ENCODE measurements around the gene GSTM4.

Gene GSTM4

DNA sequence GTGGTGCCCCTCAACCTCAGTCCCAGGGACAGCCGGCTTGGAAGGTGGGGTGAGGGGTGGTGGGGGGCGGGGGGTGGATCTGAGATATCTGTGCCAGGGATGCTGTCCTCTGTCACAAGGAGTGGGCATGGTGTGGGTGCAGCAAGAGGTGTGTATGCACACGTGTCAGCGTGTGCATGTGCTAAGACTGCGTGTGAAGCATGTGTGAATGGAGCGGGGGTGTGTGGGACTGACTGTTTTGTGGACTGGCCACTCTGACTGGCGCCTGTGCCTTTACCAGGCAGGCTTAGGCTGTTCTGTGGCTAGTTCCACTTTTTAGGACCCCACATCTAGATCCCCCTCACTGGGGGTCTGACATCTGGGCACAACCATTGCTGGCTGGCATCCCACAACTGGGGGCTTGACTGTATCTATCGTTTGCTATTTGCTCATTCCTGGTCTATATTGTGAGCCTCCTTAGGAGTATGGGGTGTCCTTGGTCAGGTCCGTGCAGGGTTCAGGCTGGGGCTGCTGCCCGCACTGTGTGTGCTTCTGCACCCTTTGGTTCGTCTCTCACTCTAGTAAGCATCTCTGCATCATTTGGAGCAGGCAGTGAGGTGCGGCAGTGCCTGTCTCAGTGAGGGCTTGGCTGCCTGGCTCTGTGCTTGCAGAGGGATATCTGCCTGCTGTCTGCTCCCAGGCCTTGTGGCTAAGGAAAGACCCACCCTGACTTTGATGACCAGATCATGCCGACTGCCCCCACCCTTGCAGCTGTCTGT, 34.3 kb upstream of the GSTM4 start:
- no peak for TF ChIP-seq CTCF (IDR thresholded peaks at IDR 0.05; ENCODE audit: low read depth, low read length)
- no peak for DNase-seq (ENCODE audit: low read depth in 2 of 2)

DNA sequence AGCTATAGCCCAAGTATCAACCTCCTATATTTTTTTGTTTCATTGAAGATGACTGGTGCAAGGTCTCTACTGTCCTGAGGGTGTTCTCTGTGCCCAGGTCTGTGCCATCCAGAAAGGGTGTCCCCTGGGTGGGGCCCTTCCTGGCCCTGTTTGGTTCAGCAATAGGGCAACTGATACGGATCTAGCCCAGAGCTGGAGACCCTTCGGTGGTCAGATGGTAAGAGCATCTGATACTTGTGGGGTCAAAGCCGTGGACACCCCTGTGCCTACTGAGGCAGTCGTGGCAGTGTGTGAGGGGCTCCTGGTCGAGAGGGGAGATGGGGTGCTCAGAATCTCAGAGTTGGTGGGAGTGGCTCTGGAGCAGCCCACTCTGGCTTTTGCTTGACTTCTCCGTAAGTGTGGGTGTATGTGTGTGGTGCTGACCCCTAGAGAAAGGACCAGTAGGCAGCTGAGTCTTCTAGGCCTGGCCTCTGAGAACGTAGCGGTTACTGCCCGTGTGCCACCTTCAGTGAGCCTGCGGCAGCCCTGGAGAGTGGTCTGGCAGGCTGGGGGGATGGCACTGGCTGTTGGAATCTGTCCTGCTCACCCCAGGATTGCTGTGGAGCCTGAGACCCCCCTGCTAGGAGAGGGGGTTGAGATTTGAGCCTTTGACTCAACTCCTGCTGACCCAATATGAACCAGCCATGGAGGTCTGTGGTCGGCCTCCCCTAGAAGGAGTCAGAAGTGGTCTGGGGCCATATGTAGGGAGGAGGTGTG, 33.6 kb upstream of the GSTM4 start:
- H3K4me3 ChIP-seq (replicated peaks in 1 of 2; ENCODE audit: low read depth in 2 of 2, low read length in 2 of 2): peak overlapping the region; percentile 73 to 89
- TF ChIP-seq CTCF (IDR thresholded peaks at IDR 0.05; ENCODE audit: low read depth, low read length): no peak
- no peak for DNase-seq (ENCODE audit: low read depth in 2 of 2)

More for the DNA sequence above, 34.3 kb upstream of the GSTM4 start:
- peak overlapping the region; percentile 73 to 89 for H3K4me3 ChIP-seq (replicated peaks in 1 of 2; ENCODE audit: low read depth in 2 of 2, low read length in 2 of 2)

- TF ChIP-seq CTCF (IDR thresholded peaks at IDR 0.05; ENCODE audit: low read depth, low read length): no peak
- no peak for DNase-seq (ENCODE audit: low read depth in 2 of 2)
- H3K4me3 ChIP-seq (replicated peaks in 1 of 2; ENCODE audit: low read depth in 2 of 2, low read length in 2 of 2): no peak overlapping the region
Observed at GRCh38 chr1:109622895-109623294, 33.0 kb upstream of the GSTM4 start.

DNA sequence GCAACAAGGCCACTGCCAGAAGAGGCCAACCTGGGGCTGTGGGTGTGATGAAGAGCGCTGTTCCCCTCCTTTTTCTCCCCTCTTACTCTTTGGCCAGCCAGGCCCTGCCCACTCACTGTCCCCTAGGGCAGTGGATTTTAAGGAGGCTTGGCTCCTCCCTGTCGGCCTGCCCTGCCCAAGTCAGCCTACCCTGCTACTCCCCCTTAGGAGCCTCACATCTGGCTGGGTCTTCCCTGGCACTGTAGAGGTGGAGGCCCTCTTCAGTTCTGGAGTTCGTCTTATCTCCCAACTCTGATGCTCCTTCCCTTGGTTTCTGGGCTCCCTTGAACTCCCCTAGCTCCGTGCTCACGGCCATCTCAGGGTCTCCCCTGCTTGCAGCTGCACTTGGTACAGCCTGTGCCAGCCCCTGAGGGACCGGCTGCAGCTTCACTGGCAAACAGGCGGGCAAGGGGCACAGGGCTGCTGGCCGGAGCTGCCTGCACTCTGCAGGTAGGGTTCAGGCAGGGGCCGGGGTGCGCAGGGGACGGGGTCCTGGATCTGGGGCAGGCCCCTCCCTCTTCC, 32.2 kb upstream of the GSTM4 start:
- peak overlapping the region in 1 of 2 donors; percentile 9 for H3K4me3 ChIP-seq (replicated peaks in 1 of 2; ENCODE audit: low read depth in 2 of 2, low read length in 2 of 2)

GRCh38 chr1:109624201-109625010, 31.5 kb upstream of the GSTM4 start:
- peak overlapping the region in 1 of 2 donors; percentile 9 for H3K4me3 ChIP-seq (replicated peaks in 1 of 2; ENCODE audit: low read depth in 2 of 2, low read length in 2 of 2)
- peak in 1 of 2 donors; percentile 29 for DNase-seq (ENCODE audit: low read depth in 2 of 2)
- no peak for TF ChIP-seq CTCF (IDR thresholded peaks at IDR 0.05; ENCODE audit: low read depth, low read length)

More for the DNA sequence above, 32.2 kb upstream of the GSTM4 start:
- no peak for TF ChIP-seq CTCF (IDR thresholded peaks at IDR 0.05; ENCODE audit: low read depth, low read length)
- DNase-seq (ENCODE audit: low read depth in 2 of 2): peak in 1 of 2 donors; percentile 39

GRCh38 chr1:109625176-109625575, 30.7 kb upstream of the GSTM4 start:
- DNase-seq (ENCODE audit: low read depth in 2 of 2): no peak
- no peak overlapping the region for H3K4me3 ChIP-seq (replicated peaks in 1 of 2; ENCODE audit: low read depth in 2 of 2, low read length in 2 of 2)
- TF ChIP-seq CTCF (IDR thresholded peaks at IDR 0.05; ENCODE audit: low read depth, low read length): no peak
